Measurements from ENCODE around the gene CDC42EP3.

Gene CDC42EP3

DNA sequence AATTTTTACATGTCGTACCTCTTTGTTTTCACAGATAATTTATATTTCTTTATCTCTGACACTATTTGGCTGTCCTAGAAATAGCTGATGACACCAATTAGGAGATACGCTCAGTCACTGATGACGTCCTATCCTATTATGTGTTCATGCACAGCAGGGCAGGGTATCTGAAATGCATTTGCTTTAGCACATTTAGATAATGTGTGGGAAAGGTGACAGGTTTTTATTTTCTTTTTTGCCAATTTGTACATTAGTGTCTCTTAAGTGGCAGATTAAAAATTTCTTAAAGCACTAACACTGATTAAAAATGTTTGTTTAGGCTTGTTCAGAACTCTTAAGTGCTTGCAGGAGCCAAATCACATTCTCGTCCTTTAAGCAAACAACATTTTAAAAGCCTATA, 39.7 kb downstream of the CDC42EP3 start:
- Histone ChIP-seq H3K9me3 (ENCODE audit: control insufficient read depth, insufficient read depth, low read length) (no peaks in the 10 kb centered on the region), H3K36me3 (ENCODE audit: control insufficient read depth, insufficient read depth, low read length) (no peaks in the 10 kb centered on the region), H3K9ac (ENCODE audit: low read depth, low read length) (no peak overlapping the region), H3K4me1 (ENCODE audit: control insufficient read depth, insufficient read depth, low read length) (no peaks in the 10 kb centered on the region), H3K27me3 (ENCODE audit: control insufficient read depth, insufficient read depth, low read length) (no peaks in the 10 kb centered on the region), H3K4me3 (ENCODE audit: low read depth, low read length) (no peak overlapping the region)

DNA sequence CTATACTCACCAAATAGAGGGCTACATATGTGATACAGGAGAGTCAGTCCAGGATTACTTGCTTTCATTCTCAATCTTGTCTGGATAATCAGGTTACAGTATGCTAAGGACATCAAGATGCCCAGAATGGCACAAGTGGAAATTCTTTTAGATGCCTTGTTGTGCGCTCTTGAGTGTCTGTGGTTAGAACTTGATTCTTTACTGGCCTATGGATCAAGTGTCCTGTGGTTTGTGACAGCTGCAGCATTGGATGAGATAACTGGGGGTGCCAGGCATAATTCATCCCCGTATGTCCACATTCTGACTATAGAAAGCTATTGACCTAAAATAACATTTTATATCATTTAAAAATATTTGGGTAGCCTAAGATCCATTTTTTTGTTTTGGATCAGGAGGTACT, 40.1 kb downstream of the CDC42EP3 start:
- H3K9ac ChIP-seq (ENCODE audit: low read depth, low read length): no peak overlapping the region
- H3K9me3 ChIP-seq (ENCODE audit: control insufficient read depth, insufficient read depth, low read length): no peaks in the 10 kb centered on the region
- no peak overlapping the region for H3K4me3 ChIP-seq (ENCODE audit: low read depth, low read length)
- H3K4me1 ChIP-seq (ENCODE audit: control insufficient read depth, insufficient read depth, low read length): no peaks in the 10 kb centered on the region
- no peaks in the 10 kb centered on the region for H3K36me3 ChIP-seq (ENCODE audit: control insufficient read depth, insufficient read depth, low read length)
- H3K27me3 ChIP-seq (ENCODE audit: control insufficient read depth, insufficient read depth, low read length): no peaks in the 10 kb centered on the region

DNA sequence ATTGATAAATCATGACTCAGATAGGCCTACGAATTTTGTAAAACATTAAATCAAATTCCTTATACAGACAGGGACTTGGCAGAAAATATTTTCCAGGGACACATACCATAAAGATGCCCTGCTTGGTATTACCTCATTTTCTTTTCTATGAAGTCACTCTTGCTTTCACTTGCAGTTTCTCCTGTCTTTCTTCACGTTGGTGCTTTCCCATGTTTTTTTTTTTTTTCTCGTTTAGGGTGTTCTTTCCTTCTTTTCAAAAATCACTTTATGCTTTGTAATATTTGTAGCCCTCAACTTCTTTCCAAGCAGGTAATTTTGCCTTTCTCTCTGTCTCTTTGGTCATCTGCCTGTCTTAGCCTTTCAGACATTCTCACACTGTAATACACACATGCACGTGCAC, 40.7 kb downstream of the CDC42EP3 start:
- no peaks in the 10 kb centered on the region for H3K36me3 ChIP-seq (ENCODE audit: control insufficient read depth, insufficient read depth, low read length)
- H3K27me3 ChIP-seq (ENCODE audit: control insufficient read depth, insufficient read depth, low read length): no peaks in the 10 kb centered on the region
- H3K9ac ChIP-seq (ENCODE audit: low read depth, low read length): no peak overlapping the region
- no peaks in the 10 kb centered on the region for H3K4me1 ChIP-seq (ENCODE audit: control insufficient read depth, insufficient read depth, low read length)
- H3K4me3 ChIP-seq (ENCODE audit: low read depth, low read length): no peak overlapping the region
- no peaks in the 10 kb centered on the region for H3K9me3 ChIP-seq (ENCODE audit: control insufficient read depth, insufficient read depth, low read length)

DNA sequence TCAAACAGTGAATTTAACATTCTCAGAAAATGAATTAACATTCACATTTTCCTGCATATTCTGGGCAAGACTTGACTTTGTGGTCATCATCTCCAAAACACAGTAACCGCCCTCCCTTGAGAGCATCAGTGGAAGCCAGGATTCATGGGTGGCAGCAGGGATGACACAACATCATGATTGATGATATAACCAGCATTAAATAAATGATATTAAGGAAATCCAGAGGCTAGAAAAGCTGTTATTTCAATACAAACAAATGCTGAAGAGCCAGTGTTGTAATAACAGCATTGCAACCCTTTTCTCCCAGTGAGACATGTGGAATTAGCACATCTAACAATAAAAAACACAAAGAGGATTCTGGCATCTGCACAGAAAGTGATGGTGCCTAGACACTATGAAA, 41.1 kb downstream of the CDC42EP3 start:
- H3K9ac ChIP-seq (ENCODE audit: low read depth, low read length): no peak overlapping the region
- H3K4me1 ChIP-seq (ENCODE audit: control insufficient read depth, insufficient read depth, low read length): no peaks in the 10 kb centered on the region
- no peaks in the 10 kb centered on the region for H3K27me3 ChIP-seq (ENCODE audit: control insufficient read depth, insufficient read depth, low read length)
- no peaks in the 10 kb centered on the region for H3K9me3 ChIP-seq (ENCODE audit: control insufficient read depth, insufficient read depth, low read length)
- no peaks in the 10 kb centered on the region for H3K36me3 ChIP-seq (ENCODE audit: control insufficient read depth, insufficient read depth, low read length)
- H3K4me3 ChIP-seq (ENCODE audit: low read depth, low read length): no peak overlapping the region

DNA sequence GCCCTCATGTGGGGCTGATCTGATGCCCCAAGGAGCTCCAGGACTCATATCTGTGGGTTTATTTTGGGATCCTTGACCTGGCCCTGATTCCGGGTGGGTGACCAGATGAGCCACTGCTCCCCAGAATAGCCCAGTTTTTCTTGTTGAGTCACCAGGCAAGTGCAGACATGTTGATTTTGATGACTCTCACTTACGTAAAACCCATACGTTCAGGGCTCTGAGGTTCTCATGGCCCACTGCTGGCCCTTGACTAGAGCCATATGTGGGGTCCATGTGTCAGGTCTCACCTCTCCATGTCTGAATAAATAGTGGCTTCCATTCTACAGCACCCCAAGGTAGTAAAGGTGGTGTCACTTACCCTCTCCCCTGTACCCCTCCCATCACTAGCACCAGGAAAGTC, 41.9 kb downstream of the CDC42EP3 start:
- Histone ChIP-seq H3K4me3 (ENCODE audit: low read depth, low read length) (no peak overlapping the region), H3K9me3 (ENCODE audit: control insufficient read depth, insufficient read depth, low read length) (no peaks in the 10 kb centered on the region), H3K27me3 (ENCODE audit: control insufficient read depth, insufficient read depth, low read length) (no peaks in the 10 kb centered on the region), H3K4me1 (ENCODE audit: control insufficient read depth, insufficient read depth, low read length) (no peaks in the 10 kb centered on the region), H3K9ac (ENCODE audit: low read depth, low read length) (no peak overlapping the region), H3K36me3 (ENCODE audit: control insufficient read depth, insufficient read depth, low read length) (no peaks in the 10 kb centered on the region)

DNA sequence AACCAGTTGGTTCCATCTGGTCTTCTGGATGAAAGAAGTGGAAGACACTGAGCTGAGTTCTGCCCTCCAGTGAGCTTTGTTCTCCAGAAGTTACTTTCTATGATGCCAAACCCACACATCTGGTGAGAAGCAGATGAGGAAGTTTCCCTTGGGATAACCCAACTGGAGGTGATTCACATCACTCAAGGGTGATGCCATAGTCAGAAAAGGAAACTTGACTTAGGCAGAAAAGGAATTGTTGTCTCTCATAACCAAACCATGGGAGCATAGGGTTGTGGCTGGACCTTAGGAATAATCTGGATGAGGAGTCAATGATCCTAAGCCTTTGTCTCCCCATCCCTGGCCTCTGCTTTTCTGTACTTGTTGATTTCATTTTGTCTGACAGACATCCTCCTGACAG, 43.7 kb downstream of the CDC42EP3 start:
- Histone ChIP-seq H3K4me3 (ENCODE audit: low read depth, low read length) (no peak overlapping the region), H3K9me3 (ENCODE audit: control insufficient read depth, insufficient read depth, low read length) (no peaks in the 10 kb centered on the region), H3K9ac (ENCODE audit: low read depth, low read length) (no peak overlapping the region), H3K4me1 (ENCODE audit: control insufficient read depth, insufficient read depth, low read length) (no peaks in the 10 kb centered on the region), H3K27me3 (ENCODE audit: control insufficient read depth, insufficient read depth, low read length) (no peaks in the 10 kb centered on the region), H3K36me3 (ENCODE audit: control insufficient read depth, insufficient read depth, low read length) (no peaks in the 10 kb centered on the region)

DNA sequence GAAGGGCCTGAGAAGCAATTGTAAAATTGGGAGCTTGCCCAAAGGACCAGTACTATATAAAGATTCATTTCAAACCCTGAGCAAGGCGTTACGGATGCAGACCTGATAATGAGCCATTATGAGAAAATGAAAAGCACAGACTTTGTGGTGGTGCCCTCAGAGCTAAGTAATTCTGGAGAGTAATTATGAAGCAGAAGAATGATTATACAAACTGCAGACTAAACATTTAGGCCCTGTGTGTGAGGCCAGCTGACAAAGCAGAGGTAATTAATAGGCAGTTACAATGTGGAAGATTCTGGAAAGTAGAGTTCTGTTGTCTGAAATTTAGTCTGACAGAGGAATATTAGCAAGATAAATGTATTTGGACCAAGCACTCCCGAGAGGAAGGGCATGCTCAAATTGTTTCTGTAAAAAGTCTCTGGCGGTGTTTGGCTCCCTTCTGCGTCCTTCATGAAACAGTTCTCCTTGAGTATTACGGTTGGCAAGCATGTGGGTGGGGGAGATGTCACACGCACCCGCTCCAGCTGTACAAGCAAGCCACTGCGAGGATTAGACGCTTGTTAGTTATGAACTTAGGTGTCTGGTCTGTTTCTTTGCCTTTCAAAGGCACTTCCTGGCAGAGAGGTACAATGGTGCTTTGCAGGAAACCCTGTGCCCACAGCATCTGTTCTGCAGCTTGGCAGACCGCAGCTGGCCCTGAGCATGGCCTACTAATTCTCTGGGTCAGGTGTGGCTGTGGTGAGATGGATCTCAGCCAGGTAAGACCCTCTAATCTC, 45.5 kb downstream of the CDC42EP3 start:
- Histone ChIP-seq H3K27me3 (ENCODE audit: control insufficient read depth, insufficient read depth, low read length) (no peaks in the 10 kb centered on the region), H3K36me3 (ENCODE audit: control insufficient read depth, insufficient read depth, low read length) (no peaks in the 10 kb centered on the region), H3K9me3 (ENCODE audit: control insufficient read depth, insufficient read depth, low read length) (no peaks in the 10 kb centered on the region), H3K9ac (ENCODE audit: low read depth, low read length) (no peak overlapping the region), H3K4me1 (ENCODE audit: control insufficient read depth, insufficient read depth, low read length) (no peaks in the 10 kb centered on the region), H3K4me3 (ENCODE audit: low read depth, low read length) (no peak overlapping the region)

DNA sequence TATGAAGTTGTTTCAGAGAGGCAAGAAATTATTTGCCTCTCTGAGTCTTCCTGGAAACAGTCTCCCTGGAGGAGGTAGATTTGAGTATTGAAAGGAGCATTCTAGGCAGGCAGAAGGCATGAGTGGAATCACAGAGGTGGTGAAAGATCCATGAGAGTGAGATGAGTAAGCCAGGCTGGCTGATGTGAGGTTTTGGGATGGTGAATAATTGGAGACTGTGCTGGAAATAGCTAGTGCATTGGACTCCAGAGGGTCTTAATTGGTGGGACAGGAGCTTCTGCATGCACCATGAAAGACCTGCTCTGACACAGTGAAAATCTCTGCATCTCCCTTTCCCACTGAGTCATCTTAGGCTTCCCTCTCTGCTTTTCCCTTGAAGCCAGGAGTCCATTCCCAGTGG, 46.3 kb downstream of the CDC42EP3 start:
- Histone ChIP-seq H3K4me3 (ENCODE audit: low read depth, low read length) (no peak overlapping the region), H3K27me3 (ENCODE audit: control insufficient read depth, insufficient read depth, low read length) (no peaks in the 10 kb centered on the region), H3K9ac (ENCODE audit: low read depth, low read length) (no peak overlapping the region), H3K4me1 (ENCODE audit: control insufficient read depth, insufficient read depth, low read length) (no peaks in the 10 kb centered on the region), H3K9me3 (ENCODE audit: control insufficient read depth, insufficient read depth, low read length) (no peaks in the 10 kb centered on the region), H3K36me3 (ENCODE audit: control insufficient read depth, insufficient read depth, low read length) (no peaks in the 10 kb centered on the region)

DNA sequence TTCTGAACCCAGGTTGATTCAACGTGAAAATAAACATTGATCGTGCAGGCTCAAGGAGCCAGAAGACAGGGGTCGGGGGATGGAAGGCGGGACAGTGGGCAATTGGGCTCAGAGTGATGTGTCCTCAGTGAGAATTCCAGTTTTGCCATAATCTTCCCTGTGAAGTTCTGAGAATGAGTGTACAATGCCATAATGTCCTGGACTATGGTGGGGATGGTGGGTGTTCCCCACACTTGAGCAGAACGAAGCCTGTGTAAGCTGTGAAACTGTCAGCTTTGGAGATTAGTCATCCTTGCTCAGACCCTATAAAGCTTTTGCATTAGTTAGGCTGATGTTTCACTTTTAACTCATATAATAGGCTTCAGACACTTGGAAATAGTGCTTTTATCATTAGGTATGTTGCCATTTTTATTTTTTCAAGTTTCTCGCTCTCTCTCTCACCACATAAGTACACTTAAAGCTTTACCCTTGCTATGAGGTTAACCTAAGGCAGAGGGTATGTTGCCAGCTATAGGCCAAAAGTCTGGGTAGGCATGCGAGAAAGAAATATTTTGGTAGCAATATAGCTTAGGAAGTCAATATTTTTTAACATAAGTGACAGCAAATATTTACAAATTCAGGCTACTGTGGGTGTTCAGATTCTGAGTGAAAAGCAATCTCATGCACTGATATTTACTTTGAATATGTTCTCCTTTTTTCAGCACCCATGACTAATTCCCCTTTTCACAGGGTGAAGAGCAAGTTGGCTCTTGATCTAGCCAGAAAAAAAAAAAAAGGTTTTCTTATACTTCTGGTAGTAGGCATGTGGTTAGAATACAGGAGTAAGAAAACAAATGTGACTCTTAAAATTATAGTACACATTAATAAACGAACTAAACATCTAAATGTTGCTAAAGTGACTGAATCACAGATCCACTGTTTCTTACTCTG, 47.2 kb downstream of the CDC42EP3 start:
- no peaks in the 10 kb centered on the region for H3K36me3 ChIP-seq (ENCODE audit: control insufficient read depth, insufficient read depth, low read length)
- H3K9me3 ChIP-seq (ENCODE audit: control insufficient read depth, insufficient read depth, low read length): no peaks in the 10 kb centered on the region
- no peaks in the 10 kb centered on the region for H3K4me1 ChIP-seq (ENCODE audit: control insufficient read depth, insufficient read depth, low read length)
- H3K9ac ChIP-seq (ENCODE audit: low read depth, low read length): no peak overlapping the region
- H3K4me3 ChIP-seq (ENCODE audit: low read depth, low read length): no peak overlapping the region
- H3K27me3 ChIP-seq (ENCODE audit: control insufficient read depth, insufficient read depth, low read length): no peaks in the 10 kb centered on the region

DNA sequence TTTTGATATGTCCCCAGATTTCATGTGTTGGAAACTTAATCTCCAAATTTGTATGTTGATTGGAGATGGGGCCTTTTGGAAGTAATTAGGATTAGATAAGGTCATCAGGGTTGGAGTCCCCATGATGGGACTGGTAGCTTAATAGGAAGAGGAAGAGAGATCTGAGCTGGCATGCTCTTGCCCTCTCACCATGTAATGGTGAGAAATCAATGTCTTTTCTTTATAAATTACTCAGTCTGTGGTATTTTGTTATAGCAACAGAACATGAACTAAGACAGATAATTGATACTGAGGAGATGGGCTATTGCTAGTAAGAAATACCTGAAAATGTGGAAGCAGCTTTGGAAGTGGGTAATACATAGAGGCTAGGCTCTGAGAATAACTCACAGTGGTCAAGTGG, 48.0 kb downstream of the CDC42EP3 start:
- H3K9ac ChIP-seq (ENCODE audit: low read depth, low read length): no peak overlapping the region
- no peaks in the 10 kb centered on the region for H3K9me3 ChIP-seq (ENCODE audit: control insufficient read depth, insufficient read depth, low read length)
- H3K36me3 ChIP-seq (ENCODE audit: control insufficient read depth, insufficient read depth, low read length): no peaks in the 10 kb centered on the region
- no peak overlapping the region for H3K4me3 ChIP-seq (ENCODE audit: low read depth, low read length)
- no peaks in the 10 kb centered on the region for H3K27me3 ChIP-seq (ENCODE audit: control insufficient read depth, insufficient read depth, low read length)
- H3K4me1 ChIP-seq (ENCODE audit: control insufficient read depth, insufficient read depth, low read length): no peaks in the 10 kb centered on the region

DNA sequence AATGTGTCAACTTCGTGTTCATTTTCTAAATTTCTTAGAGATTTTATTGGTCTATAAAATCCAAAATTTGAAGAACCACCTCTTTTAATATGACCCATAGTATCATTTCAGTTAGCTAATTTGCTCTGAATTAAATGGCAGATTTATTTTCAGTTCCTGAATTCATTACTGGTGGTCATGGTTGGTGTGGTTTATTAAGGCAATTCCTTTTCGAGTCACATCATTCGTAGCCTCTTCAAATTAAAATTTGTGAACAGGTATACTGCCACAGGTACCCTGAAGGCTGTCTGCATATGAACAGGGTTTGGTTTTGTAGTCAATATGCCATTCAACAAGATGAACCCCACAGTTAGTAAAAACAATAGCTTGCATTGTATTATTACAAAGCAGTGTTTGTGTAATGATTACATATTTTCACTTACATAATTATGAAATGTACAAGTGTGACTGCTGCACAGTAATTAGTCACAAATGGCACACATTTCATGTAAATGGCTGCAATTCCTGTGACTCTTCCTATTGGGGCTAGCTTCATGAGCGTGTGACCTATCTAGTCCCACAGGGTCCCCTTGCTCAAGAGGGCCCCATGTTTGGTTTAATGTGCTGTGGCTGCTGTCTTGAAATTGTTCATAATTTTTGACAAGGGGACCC, 48.9 kb downstream of the CDC42EP3 start:
- H3K9ac ChIP-seq (ENCODE audit: low read depth, low read length): no peak overlapping the region
- no peak overlapping the region for H3K4me3 ChIP-seq (ENCODE audit: low read depth, low read length)
- no peaks in the 10 kb centered on the region for H3K36me3 ChIP-seq (ENCODE audit: control insufficient read depth, insufficient read depth, low read length)
- no peaks in the 10 kb centered on the region for H3K4me1 ChIP-seq (ENCODE audit: control insufficient read depth, insufficient read depth, low read length)
- H3K27me3 ChIP-seq (ENCODE audit: control insufficient read depth, insufficient read depth, low read length): no peaks in the 10 kb centered on the region
- no peaks in the 10 kb centered on the region for H3K9me3 ChIP-seq (ENCODE audit: control insufficient read depth, insufficient read depth, low read length)
